T-helper 9 cell (primary cell): ENCODE results near the gene MMP21.

Experiments
- DNase-seq: peaks from one replicate; pipeline ENCODE4 v3.0.0-alpha.2; 2020

The MMP21 gene

GRCh38 chr10:125761961-125762360 is 13.7 kb downstream of the MMP21 start:
- DNase-seq = no peak

DNA sequence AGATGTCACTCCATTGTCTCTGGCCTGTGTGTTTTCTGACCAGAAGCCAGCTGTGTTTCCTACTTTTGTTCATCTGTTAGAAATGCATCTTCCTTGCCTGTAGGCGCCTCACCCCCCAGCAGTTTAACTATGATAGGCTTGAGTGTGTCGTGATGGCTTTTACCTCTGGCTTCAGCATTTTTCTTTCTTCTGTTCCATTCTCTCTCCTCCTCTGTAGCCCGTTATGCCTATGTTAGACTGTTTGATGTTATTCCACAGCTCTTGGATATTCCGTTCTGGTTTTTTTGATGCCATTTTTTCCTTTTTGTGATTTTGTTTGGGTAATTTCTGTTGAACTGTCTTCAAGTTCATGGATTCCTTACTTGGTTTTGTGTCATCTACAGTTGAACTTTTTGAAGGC is 17.9 kb downstream of the MMP21 start:
- DNase-seq = no peak

- no peak for DNase-seq
Measured at GRCh38 chr10:125756853-125757487, 18.7 kb downstream of the MMP21 start.

DNA sequence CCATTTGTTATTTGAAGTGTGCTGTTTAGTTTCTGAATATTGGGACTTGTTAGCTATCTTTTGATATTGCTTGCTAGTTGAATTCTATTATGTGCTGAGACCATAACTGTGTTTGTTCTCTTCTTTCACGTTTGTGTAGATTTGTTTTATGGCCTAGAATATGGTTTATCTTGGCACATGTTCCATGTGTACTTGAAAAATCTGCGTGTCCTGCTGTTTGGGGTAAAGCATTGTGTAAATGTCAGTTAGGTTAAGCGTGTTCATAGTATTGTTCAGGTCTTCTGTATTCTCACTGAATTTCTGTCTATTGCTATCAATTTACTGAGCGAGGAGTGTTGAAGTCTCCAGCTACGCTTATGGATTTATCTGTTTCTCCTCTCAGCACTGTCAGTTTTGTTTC is 19.4 kb downstream of the MMP21 start:
- DNase-seq = no peak

DNA sequence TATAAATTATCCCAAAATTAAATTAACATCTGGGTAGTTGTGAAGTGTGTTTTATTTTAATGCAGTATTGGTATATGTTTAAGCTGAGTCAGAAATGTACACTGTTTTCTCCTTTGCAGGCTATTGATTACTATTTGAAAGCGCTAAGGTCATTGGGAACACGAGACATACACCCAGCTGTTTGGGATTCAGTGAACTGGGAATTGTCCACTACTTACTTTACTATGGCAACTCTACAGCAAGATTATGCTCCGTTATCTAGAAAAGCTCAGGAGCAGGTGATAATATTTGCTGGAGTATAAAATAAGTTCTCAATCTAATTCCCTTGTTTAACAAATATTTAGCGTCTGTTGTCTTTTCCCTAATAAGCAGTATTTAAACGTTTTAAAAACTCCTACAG is 28.2 kb downstream of the MMP21 start:
- no peak for DNase-seq

DNA sequence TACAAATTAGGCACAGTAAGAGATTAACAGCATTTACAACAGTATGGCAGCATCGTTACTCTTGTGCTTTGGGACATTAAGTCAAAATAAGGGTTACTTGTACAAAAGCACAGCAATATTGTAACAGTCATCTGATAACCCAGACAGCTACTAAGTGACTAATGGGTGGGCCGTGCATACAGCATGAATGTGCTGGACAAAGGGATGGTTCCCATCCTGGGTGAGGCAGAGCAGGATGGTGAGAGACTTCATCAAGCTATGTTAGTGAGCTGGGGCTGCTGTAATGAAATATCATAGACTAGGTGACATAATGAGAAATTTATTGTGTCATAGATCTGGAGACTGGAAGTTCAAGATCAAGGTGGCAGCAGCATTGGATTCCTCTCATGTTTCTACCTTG is 30.7 kb downstream of the MMP21 start:
- DNase-seq = no peak

DNA sequence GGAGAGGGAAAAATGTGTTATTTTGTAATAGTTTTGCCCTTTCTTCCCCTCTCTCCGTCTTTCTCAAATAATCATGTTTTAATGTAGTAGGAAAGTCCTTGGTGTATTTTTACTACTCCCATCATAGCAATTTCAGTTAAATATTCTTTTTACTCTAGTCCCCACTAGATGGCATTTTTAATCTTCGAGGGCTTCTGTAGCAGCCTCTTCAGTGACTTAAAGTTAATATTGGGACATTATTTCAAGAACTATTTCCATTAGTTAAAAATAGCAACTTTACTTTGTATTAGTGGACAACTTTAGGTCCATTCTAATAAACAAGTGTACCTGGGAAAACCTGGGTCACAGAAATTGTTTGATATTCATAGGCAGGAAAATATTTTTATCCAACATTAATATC is 33.2 kb downstream of the MMP21 start:
- DNase-seq = no peak

- DNase-seq = no peak
Measured at GRCh38 chr10:125739994-125740679, 35.5 kb downstream of the MMP21 start.

GRCh38 chr10:125738206-125738605 is 37.4 kb downstream of the MMP21 start:
- no peak for DNase-seq

DNA sequence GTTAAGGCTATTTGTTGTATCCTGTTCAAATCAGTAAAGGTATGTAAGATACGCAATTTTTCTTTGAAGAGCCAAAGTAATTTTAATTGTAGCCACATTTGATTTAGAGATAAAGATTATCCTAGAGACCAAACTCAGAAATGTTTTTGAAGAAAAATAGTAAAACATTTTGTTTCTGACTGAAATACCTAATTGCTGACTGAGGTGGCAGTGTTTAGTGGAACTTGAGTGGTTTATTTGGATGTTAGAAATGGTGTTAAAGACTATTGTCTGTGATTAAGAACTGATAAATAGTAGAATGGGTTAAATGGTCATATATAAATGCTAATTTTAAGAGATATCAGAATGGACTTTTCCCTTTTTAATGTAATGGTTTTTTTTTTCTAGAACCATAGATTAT is 40.8 kb downstream of the MMP21 start:
- DNase-seq = no peak

DNA sequence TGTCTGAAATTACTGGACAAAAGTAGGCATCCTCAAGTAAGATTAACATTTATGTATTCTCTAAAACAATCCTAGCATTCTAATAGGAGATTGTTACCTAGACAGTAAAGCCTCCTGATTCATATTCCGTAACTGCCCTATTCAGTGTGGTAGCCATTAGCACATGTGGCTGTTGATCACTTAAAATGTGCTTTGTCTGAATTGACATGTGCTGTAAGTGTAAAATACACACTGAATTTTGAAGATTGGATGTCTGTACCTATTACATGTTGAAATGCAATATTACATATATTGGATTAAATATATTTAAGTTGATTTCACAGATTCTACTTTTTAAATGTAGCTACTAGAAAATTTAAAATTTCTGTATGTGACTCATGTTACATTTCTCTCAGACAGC is 41.5 kb downstream of the MMP21 start:
- DNase-seq = no peak

DNA sequence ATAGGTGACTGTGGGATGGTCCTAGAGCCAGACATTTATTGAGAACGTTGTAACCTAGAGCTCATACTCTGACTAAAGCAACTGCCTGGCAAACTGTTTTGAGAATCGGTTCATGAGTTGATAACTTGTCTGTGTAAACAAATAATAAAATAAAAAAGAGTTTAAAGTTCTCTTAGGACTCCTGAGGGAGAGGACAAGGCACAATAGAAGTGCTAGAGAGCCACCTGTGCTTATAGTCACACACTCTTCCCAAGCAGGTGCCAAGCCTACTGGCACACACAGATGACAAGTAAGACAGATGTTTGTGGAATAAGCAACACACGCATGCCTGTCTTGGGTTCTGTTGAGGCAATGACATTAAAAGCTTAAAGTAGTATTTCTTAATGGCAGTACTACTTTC is 48.2 kb downstream of the MMP21 start:
- DNase-seq = no peak

GRCh38 chr10:125726914-125727313 is 48.7 kb downstream of the MMP21 start:
- DNase-seq = no peak

DNA sequence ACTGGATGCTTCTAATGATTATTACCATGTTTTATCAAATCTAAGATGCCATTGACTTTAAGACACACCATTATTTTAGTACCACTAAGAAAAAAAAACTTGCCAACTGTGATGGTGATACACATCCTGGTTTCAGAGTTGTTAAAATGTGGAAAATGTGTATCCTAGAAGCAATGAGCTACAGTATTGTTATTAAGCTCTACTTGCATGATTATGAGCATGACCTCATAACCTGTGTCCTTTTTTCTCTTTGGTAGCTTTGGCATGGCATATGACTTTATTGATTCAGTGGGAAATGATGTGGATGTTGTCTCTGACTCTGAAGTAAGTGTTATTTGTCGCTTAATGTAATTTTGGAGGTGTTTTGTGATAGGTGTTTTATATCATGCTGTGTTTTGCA is 52.8 kb downstream of the MMP21 start:
- DNase-seq = no peak

DNA sequence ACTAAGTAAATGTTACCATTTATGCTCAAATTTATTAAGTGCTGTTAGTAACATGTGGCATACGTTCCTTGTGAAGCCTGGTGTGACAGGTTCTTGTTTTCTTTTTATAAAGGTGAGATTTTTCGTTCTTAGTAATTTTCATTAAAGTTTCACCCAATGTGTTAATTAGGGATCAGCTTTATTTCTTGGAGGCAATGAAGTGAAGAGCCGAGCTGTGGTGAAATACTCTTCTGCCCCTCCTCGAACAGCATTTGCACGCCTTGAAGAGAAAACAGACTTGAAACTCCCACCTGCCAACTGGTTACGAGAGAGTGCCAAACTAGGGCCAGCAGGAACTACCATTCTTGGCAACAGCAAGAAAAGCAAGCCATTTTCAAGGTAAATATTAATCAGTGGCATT is 54.6 kb downstream of the MMP21 start:
- no peak for DNase-seq

DNA sequence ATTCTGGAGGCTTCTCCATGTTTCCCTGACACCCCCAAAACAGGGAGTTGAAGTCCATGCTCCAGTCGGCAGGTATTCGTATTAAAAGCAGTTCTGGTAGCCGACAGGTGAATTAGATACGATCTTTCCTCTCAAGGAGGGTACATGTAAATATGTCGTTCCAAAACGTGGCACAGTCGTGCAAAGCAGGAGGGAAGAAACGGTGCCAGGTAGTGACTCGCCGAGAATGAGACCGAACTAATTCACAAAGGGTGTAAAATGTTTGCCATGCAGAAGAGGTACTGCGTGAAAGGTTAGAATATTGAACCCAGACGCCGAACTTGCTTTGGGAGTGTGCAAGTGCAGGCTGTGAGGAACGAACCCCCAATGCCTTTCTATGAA is 55.6 kb downstream of the MMP21 start:
- no peak for DNase-seq

GRCh38 chr10:125719173-125720001 is 56.2 kb downstream of the MMP21 start, which contains the start of gene EDRF1:
Gene EDRF1, plus strand, starts transcription at chr10:125719709. Its CDS starts 99 bp downstream, at chr10:125719808.
- DNase-seq = peak; percentile 97
